DND-41 (cell line): ENCODE data around the gene ABHD4.
"Not testable (repeated sequence)": the region's sequence is repeated elsewhere in the genome, so short reads cannot be mapped to it uniquely, and the experiment has no call there.

Experiments used
- ATAC-seq: fragments of 200-7000 bp; cut with Tn5 transposase; 3 replicates; pipeline ENCODE4 v1.9.1; 2021; ENCODE audit warnings: low read depth; ENCODE audit not compliant: insufficient read depth
- DNase-seq: peaks from one replicate; pipeline ENCODE4 v3.0.0-alpha.2; 2020
- H2AFZ ChIP-seq: 2 replicates; pipeline ENCODE4 v1.6.0; 2012; ENCODE audit warnings: low read depth, low read length
- H3K27ac ChIP-seq: 2 replicates; pipeline ENCODE4 v1.5.1; 2012; ENCODE audit warnings: low read length, inconsistent platforms
- H3K27me3 ChIP-seq: fragments of 200-600 bp; sonication (generic); 2 replicates; pipeline ENCODE4 v1.6.0; 2012; ENCODE audit warnings: low read length, mild to moderate bottlenecking, inconsistent platforms; ENCODE audit not compliant: insufficient read depth, poor library complexity
- H3K36me3 ChIP-seq: 2 replicates; pipeline ENCODE4 v1.5.1; 2012; ENCODE audit warnings: low read length, inconsistent platforms; ENCODE audit not compliant: insufficient read depth
- H3K4me1 ChIP-seq: 2 replicates; pipeline ENCODE4 v1.5.1; 2012; ENCODE audit warnings: mild to moderate bottlenecking, low read length; ENCODE audit not compliant: insufficient read depth
- H3K4me2 ChIP-seq: 2 replicates; pipeline ENCODE4 v1.6.0; 2012; ENCODE audit warnings: mild to moderate bottlenecking, moderate library complexity, low read length, inconsistent platforms; ENCODE audit not compliant: insufficient read depth
- H3K4me3 ChIP-seq, 2 experiments: fragments of 200-600 bp in 1 of 2; shearing (Covaris generic) in 1 of 2; 2 replicates each; pipeline ENCODE4 v1.5.1; 2012 to 2016; ENCODE audit warnings: inconsistent platforms in 2 of 2, low read length in 2 of 2, mild to moderate bottlenecking in 2 of 2, low read depth in 1 of 2, moderate library complexity in 1 of 2
- H3K79me2 ChIP-seq: 2 replicates; pipeline ENCODE4 v1.6.0; 2012; ENCODE audit warnings: low read length, inconsistent platforms; ENCODE audit not compliant: insufficient read depth
- H3K9ac ChIP-seq: 2 replicates; pipeline ENCODE4 v1.6.0; 2012; ENCODE audit warnings: low read depth, mild to moderate bottlenecking, inconsistent platforms, low read length, moderate library complexity
- H3K9me3 ChIP-seq: 2 replicates; pipeline ENCODE4 v1.5.1; 2012; ENCODE audit warnings: low read length, moderate library complexity, mild to moderate bottlenecking, inconsistent platforms; ENCODE audit not compliant: insufficient read depth, severe bottlenecking
- H4K20me1 ChIP-seq: 2 replicates; pipeline ENCODE4 v1.6.0; 2012; ENCODE audit warnings: low read length; ENCODE audit not compliant: insufficient read depth
- CTCF ChIP-seq: IDR thresholded peaks from 2 replicates; pipeline ENCODE4 v1.5.1; 2012; ENCODE audit warnings: borderline replicate concordance, low read length, moderate library complexity, mild to moderate bottlenecking; ENCODE audit not compliant: poor library complexity, severe bottlenecking; ENCODE audit errors: extremely low read depth
- EZH2 ChIP-seq: IDR thresholded peaks from 3 replicates; pipeline ENCODE4 v1.6.1; 2012; ENCODE audit warnings: borderline replicate concordance, low read depth, mild to moderate bottlenecking, moderate library complexity, low read length, inconsistent platforms; ENCODE audit not compliant: severe bottlenecking

ABHD4 gene

GRCh38 chr14:22553445-22553844, 44.7 kb upstream of the ABHD4 start:
- H3K4me2 ChIP-seq, result no peak overlapping the region
- peaks cover 43% of the 10 kb centered on the region for H3K27me3 ChIP-seq
- H3K9ac ChIP-seq, result no peak overlapping the region
- no peaks in the 10 kb centered on the region for H3K79me2 ChIP-seq
- no peaks in the 10 kb centered on the region for H3K9me3 ChIP-seq
- no peak overlapping the region for H3K4me3 ChIP-seq
- TF ChIP-seq EZH2, result no peak
- no peak for TF ChIP-seq CTCF
- ATAC-seq (no peak), DNase-seq (no peak)
- no peak overlapping the region for H3K27ac ChIP-seq
- H3K4me1 ChIP-seq, result peaks cover 29% of the 10 kb centered on the region
- peaks cover 53% of the 10 kb centered on the region for H4K20me1 ChIP-seq
- no peak overlapping the region for H2AFZ ChIP-seq
- H3K36me3 ChIP-seq, result no peaks in the 10 kb centered on the region

- Histone ChIP-seq H3K4me1 (peaks cover 29% of the 10 kb centered on the region), H4K20me1 (peaks cover 53% of the 10 kb centered on the region), H3K27me3 (peaks cover 46% of the 10 kb centered on the region)
- H3K9ac ChIP-seq, ATAC-seq, H3K9me3 ChIP-seq, H2AFZ ChIP-seq, H3K4me2 ChIP-seq, H3K36me3 ChIP-seq, H3K4me3 ChIP-seq, H3K79me2 ChIP-seq, H3K27ac ChIP-seq, DNase-seq: not testable (repeated sequence)
These were observed 44.1 kb upstream of the ABHD4 start for GRCh38 chr14:22553861-22554497.

GRCh38 chr14:22554498-22555383, 43.4 kb upstream of the ABHD4 start:
- peak overlapping the region; percentile 92; the same call in 1 of the 2 replicates for H3K27ac ChIP-seq
- DNase-seq (no peak), ATAC-seq (no peak)
- no peak overlapping the region for H3K9ac ChIP-seq
- no peak for TF ChIP-seq CTCF
- no peak for TF ChIP-seq EZH2
- no peak overlapping the region for H2AFZ ChIP-seq
- H3K4me3 ChIP-seq, result no peak overlapping the region
- H4K20me1 ChIP-seq, result peaks cover 48% of the 10 kb centered on the region
- no peaks in the 10 kb centered on the region for H3K36me3 ChIP-seq
- peaks cover 29% of the 10 kb centered on the region for H3K4me1 ChIP-seq
- no peaks in the 10 kb centered on the region for H3K79me2 ChIP-seq
- H3K9me3 ChIP-seq, result no peaks in the 10 kb centered on the region
- no peak overlapping the region for H3K4me2 ChIP-seq
- H3K27me3 ChIP-seq, result peaks cover 46% of the 10 kb centered on the region

GRCh38 chr14:22555384-22556011, 42.6 kb upstream of the ABHD4 start:
- Histone ChIP-seq H3K36me3 (no peaks in the 10 kb centered on the region), H3K79me2 (no peaks in the 10 kb centered on the region), H3K9ac (peak overlapping the region; percentile 49), H4K20me1 (peaks cover 53% of the 10 kb centered on the region), H3K27ac (peak overlapping the region; percentile 92), H2AFZ (no peak overlapping the region), H3K27me3 (peaks cover 42% of the 10 kb centered on the region), H3K4me2 (peak overlapping the region; percentile 69), H3K9me3 (no peaks in the 10 kb centered on the region), H3K4me1 (peaks cover 31% of the 10 kb centered on the region), H3K4me3 (peak overlapping the region in 1 of 2 experiments; percentile 35; a peak in 1 of 4 replicates)
- peak; percentile 14 for ATAC-seq
- peak; percentile 60 for DNase-seq
- TF ChIP-seq EZH2, result no peak
- no peak for TF ChIP-seq CTCF
